NCI-H82 treated with DMSO at 0.1 percent for 48 hours (cell line): Measurements from ENCODE around the gene ZNF474.

Experiments used
- DNase-seq: peaks from one replicate; lab custom pipeline; 2025; ENCODE audit not compliant: unreplicated experiment; lab: John Stamatoyannopoulos, UW

Gene ZNF474

DNA sequence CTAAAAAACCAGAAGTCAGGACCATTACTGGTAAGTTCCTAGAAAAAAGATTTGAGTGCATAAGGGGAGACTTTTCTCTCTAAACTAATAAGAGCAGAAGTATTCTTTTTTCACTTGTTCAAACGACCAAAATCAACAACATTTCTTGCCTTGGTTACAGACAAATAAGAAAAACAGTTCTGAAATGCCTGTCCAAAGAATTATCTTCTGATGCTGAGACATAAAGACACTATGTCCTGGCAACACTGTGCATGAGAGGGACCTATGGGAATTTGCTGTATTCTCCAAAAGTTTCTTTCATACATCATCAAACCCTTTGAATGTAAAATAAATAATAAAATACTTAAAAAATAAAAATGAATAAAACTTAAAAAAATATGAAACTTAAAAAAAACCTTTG, 50.4 kb downstream of the ZNF474 start:
- no peak for DNase-seq

DNA sequence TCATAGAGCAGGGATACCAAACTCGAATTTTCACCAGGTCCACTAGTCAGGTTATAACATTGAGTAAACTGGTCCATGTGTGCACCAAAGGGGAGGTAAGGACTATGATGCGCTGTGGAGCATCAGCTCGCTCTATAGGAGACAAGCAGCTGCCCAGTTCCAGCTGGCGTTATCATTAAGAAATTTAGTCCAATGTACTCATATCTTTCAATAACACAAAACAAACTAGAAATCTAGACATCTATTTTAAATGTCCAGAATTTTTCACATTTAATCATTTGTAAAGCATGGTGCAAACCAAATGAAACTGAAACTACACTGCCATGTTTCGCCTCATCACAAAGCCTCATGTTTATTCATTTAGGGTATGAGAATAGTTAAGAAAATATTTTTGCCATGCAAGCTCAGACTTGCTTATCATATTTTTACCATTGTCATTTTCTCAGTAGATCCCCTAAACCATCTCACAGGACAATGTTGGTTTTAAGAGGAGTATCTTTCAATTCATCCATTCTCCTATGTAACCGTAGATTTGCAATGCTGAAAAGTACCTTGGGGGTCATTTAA, 50.9 kb downstream of the ZNF474 start:
- DNase-seq: no peak

DNA sequence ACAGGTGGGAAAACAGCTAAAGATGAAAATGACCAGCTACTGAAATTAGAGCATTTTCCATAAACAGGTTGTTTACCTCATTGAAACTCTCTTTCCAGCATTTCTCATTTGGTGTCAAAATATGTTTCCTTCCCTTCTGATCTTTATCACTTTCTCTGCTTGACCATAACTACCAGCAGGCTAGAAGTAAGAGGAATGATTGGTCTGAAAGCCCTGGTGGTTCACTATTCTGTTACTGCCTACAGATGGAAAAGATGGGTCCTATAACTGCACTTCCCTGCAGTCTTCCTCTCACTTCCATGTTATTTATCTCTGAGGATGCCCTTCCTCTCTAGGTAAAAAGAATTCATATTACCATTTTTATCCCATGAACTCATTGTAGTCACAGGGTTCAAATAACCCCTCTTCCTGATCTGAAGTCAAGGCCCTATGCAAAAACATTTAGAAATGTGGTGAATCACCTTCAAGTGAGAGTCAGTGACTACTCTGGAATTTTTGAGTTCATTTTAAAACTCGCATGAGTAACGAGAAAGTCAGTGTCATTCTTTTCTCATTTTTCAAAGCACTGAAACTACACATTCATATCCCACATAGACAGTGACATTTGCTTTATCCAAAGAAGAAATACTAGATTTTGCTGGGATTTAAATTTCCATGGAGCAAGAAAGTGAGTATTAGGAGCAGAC, 51.7 kb downstream of the ZNF474 start:
- no peak for DNase-seq

DNA sequence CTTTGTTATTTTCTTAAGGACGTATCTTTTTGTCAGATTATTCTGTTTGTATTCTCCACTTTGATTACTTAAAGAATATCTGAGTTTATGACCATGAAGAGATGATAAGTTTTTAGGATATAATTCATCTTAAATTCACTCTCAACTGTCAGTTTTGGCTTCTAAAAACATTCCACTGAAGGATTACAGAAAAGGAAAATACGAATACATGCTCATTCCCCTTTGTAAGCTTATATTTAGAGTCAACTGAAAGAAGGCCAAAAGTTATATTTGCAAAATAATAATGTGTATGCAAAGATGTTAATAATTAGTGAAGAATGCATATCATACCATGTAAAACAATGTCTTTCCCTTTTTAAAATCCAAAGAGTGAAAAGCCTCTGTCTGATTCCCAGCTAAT, 52.5 kb downstream of the ZNF474 start:
- no peak for DNase-seq

DNA sequence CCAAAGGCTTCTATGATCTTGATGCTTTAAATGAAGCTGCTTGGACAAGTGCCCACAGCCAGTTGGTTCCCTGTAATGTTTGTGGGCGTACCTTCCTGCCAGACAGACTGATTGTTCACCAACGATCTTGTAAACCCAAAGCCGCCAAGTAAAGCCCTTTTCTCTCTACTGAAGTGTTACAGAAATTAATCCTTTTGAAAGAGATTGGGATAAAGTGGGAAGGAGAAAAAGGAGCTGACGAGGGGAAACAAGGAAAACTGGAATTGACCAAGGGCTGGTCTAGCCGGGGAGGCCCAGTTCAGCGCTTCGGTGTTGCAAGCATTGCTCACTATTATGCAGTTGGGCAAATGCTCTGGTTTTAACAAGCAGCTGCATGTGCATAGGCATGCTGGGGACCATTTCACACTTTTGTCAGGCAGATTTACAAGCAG, 53.2 kb downstream of the ZNF474 start:
- peak; percentile 71 for DNase-seq

DNA sequence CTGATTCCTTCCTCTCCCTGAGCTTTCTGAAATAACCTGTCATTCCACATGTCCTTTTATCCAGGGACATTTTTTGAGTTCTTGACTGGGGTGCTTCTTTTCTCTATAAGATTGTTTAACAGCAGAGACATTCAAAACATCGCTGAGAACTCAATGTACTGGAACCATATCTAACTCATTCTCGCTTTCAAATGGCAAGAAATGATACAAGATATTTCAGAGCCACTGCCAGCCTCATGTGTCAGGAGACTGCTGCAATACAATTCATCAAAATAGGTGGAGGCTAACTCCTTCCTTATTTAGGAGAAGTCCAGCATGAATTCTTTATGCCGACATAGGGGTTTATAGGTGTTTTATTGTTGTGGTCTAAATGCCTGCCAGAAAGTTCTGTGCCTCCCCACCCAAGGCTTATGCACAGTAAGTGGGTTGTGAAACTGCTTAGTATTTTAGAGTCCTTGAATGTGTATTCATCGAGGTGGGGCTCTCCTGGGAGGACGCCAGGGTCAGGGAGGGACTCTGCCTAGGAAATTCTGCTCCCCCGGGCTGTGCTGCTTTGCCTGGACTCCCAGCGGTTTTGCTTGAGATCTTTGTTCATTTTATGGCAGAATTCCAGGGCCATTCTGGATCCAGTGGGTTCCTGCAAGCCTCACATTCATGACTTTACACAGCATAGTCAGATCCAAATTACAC, 53.9 kb downstream of the ZNF474 start:
- DNase-seq: no peak

DNA sequence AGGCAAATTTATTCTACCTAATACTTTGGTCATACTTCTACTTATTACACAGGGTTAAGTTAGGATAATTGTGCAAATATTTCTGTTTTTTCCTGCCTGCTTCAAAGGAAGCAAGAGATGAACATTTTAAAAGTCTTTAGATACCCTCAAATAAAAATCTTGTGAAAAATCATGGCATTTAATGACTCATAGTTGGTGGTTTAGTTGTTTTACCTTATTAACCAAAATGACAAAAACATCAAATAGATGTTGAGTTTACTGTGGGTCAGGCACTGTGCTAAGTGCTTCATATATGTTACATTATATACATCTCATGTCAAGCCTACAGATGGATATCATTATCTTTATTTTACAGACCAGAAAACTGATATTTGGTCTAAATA, 54.4 kb downstream of the ZNF474 start:
- no peak for DNase-seq

DNA sequence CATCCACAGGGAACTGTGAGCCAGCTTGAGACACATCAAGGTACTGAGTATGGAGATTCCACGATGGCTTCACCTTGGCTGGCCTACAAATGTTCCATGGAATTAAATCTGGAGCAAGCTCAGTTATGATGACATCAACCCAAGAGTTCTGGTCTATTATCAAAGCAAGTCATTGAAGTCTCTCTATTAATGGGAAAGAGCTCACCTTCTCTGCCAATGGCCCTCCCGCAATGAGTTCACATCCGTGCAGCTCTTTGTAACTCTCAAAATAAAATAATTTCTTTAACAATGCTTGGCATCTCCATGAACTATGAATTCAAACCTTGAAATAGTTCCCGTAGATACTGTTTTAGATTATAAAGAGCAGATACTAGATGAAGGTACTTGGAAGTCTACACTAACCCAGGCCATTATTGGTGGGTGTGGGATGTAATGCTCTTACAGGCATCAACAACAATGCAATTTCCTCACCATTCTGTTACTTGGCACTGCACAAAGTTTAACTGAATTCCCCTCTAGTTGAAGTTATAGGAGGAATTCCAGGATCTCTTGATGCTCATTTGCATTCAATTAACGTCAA, 55.4 kb downstream of the ZNF474 start:
- no peak for DNase-seq

DNA sequence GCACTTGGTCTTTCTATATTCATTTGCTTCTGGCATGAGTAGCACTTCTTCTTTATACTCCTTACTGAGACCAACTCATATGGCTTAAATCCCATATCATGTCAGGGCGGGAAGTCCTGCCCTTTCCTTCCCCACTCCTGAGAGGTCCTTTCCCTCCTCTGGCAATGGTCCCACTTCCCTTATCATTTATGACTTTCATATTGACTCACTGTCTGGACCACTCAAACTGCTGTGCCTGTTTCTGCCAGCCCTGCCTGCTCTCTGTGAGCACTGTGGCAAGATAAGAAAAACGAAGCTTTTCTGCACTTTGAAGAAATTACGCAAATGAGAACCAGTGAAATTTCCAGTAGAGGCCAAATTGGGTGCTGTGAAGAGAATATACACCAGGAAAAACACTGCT, 58.1 kb downstream of the ZNF474 start:
- DNase-seq: no peak

DNA sequence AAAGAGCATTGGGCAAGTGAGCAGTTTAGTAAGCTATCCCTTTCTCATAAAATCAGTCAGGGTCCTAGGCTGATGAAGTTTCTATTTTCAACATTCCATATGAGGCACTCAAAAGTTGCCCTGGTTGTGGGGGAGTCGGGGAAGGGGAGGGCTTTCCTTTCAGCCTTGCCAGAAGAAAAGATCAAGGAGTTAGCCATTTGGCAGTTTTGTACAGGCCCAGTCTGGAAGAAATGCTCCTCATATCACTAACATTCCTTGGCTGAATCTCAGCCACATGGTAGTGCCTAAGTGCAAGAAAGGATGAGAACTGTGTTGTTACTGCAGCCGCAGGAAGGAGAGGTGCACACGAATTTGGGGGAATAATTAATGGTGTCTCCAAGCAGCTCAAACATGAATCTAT, 60.8 kb downstream of the ZNF474 start:
- DNase-seq: no peak

DNA sequence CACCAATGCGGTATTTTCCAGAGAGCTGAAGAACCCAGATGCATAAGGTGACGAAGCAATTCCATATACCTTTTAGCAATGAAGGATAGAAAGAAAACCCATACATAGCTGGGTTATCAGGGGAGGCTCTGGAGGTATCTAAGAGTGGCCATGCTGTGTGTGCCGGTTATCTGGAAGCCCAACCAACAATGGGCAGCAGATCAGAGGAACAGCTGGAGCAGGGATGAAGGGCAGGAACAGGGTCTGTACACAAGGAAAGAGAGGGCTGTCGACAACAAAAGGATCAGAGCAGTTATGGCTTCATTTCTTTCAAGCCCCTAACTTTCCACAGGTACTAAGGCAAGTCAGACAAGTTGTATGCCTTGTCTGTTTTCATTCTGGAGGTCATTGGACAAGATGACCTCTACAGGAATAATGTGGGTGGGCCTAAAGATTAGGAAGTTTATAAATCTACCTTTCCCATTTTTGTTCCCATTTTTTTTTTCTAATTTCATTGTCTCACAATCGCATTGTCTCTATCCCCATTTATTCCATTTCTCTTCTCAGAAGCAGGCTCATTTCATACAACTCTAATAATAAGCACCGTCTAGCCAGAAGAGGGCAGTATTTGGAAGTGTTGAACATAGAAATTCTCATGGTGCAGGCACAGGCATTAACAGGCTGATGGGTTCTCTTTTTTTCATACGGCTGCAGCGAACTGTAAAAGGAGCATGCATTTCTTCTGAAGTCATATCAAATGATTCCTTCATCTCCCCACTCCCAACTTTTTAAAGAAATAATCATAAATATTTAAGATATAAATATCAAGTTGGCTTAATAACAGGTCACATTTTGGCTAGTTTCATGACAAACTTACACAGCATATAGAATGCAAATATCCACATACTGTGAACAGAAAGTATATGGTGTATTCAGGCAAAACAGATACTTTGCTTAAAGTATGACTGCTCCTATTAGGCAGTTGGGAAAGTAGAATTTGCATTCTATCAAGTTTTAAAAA, 63.5 kb downstream of the ZNF474 start:
- peak; percentile 15 for DNase-seq

DNA sequence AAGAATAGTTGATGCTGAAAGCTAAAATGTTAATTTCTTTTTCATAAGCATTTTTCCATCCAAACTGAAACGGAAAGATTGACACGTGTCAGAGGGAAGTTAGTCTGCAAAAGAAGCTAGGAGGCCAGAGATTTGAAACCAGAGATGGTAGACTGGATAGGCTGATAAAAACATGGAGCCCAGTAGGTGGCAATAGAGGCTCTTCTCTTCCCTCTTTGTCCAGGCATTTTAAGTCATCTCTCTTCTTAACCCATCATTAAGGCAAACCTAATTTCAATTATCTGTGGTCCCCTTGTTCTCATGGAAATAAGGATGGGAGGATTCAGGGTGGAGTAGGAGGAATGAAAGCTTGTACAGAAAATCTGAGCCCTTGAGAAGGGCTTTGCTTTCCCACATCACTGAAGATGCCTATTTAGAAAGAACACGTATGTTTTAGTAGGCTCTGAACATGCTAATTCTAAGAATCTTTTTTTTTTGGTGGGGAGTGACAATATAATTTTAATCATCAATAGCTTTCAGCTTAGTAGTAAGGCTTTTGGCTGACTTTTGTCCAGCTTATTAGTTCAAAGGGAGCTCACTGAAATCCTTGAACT, 66.6 kb downstream of the ZNF474 start:
- DNase-seq: peak; percentile 54

DNA sequence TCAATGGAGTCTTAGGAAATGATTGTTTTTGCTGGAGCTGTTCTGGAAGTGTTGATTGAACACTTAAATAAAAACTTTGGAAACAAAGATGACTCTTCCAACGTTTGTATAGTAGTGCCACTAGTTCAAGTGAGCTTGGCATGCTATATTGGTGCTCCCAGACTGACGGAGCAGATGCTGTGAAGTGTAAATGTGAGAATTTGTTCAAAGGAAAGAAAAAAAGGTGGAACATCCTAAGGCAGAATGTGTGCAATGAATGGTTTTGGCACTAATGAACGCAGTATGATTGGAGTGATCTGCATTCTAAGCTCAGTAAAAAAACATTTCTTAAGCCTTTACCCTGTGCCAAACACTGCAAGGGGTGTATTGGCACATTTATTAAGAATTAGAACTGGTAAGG, 69.8 kb downstream of the ZNF474 start:
- no peak for DNase-seq

DNA sequence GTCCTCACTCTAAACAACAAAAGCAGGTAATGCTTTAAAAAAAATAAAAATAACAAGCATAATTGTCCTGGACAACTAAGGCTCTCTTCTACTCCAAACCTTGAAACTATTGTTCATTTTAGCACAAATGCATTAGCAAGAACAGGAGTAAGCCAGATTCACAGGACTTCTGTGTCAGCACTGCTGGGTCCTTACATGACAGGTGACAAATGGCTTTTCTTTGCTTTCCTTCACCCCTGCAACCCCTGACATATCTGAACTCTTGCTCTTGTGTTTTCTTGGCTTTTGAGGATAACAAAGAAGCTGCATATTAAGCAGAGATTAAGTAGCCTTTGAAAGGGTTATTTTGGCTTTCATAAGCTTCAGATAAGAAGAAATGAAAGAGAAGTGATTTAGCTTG, 71.1 kb downstream of the ZNF474 start:
- DNase-seq: no peak

DNA sequence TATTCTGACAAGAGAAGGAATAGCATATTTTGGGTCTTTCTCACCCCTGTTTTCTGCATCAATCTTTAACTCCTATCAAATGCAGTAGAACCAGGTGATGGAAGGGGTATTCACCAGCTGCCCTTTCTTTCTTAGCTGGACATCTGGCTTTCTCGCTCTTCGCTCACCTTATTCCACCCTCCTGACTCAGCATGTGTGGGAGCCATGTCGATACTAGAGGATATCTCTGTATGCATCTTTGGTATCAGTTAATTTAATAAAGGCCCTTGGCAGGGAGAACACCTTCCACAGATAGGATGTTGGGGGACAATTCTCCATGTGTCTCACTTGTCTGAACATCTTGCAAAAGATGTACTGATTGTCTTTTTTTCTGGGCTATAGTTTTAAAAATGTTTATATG, 71.5 kb downstream of the ZNF474 start:
- no peak for DNase-seq

DNA sequence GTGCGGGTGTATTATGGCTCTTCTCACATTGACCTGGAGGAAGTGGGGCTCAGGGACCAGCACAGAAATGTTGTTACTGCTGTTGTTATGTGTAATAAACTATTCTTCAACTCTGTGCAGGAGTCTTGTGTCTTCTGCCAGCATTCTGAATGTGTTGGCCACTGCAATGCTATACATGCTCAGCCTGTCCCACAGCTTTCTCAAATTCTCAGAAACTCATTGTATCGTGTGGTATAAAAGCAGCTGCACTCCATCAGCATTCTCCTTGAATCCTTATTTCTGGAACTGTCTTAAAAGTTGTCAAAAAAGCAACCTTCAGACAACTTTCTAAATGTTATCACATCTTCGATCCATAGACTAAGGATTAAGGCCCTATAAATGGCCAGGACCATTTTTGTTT, 72.0 kb downstream of the ZNF474 start:
- DNase-seq: no peak

DNA sequence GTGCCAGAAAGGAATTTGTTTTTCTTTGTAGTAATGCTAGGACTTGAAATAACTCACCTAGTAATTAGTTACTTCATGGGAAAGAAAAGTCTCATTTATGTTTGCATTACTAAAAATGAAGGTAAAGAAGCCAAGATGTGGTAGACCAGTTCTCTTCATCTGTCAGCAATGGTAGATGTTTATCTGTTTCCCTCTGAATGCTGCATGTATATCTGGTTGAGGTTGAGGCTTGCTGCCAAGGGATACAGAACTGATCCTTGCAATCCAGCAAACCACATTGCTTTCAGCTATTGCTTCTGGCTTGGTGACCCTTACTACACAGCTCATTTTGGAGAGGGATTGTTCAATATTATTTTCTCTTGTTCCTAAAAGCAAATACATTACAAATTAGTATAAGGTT, 73.6 kb downstream of the ZNF474 start:
- DNase-seq: no peak
